ENCODE results near the gene SPNS3. TPM values are rescaled to one million over a fixed set of nuclear protein-coding genes. Genes with fewer than 3 reads are reported as not detected.
A peak's percentile ranks its signal among the peaks of the same experiment; 100 is the strongest.

The SPNS3 gene
- total RNA-seq, 4 donors from 2014 or later = not detected

DNA sequence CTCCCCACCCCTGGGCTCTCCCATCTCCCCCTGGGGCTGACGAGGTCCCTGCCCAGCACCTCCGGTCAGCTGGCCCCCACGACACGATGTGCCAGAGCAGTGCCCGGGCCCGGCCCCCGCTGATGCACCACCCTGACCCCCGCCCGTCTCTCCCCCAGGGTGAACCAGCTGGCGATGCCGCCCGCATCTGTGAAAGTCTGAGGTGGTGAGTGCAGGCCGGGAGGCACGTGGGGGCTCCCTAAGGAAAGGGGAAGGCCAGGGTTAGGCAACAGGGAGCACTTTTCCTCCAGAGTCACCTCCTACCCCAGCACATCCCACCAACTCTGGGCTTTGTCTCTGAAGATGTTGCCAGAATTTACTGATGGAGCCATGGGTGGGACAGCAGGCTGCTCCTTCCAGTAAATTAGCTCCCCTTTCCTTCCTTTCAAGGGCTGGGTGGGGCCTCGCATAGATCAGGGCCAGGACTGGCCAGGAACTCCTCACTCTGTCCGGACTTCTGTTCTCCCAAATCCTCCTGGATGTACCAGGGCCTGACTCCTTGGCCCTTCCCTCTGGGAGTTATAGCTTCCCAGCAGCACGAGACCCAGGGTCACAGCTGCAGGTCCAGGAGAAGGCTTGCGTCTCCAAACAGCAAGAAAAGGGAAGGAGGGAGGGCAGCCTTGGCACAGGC lies 103.1 kb downstream of the SPNS3 start:
- Histone ChIP-seq H3K27me3 (peaks cover 24% of the 10 kb centered on the region), H3K27ac (peak overlapping the region in 3 of 4 donors; percentile 71 to 80 (median 75)), H3K4me3 (peak overlapping the region in 1 of 2 donors; percentile 14), H3K4me1 (peaks cover 0 to 86% (median 36%) of the 10 kb centered on the region in 3 donors), H3K9me3 (no peaks in the 10 kb centered on the region), H3K36me3 (peaks cover 0 to 46% of the 10 kb centered on the region in 2 donors)
- WGBS, 2 donors (ENCODE audit: low coverage in 1 of 2) = 0% methylated on average over 1 of the region's 18 CpGs; no CpG with 5 or more reads in 1 of the 2 donors
- ATAC-seq = peak; percentile 64
- TF ChIP-seq POLR2A (IDR thresholded peaks at IDR 0.05) (no peak), EP300 (IDR thresholded peaks at IDR 0.05) (no peak), POLR2AphosphoS5 (IDR thresholded peaks at IDR 0.05) (no peak)
- TF ChIP-seq, protein P1, sequence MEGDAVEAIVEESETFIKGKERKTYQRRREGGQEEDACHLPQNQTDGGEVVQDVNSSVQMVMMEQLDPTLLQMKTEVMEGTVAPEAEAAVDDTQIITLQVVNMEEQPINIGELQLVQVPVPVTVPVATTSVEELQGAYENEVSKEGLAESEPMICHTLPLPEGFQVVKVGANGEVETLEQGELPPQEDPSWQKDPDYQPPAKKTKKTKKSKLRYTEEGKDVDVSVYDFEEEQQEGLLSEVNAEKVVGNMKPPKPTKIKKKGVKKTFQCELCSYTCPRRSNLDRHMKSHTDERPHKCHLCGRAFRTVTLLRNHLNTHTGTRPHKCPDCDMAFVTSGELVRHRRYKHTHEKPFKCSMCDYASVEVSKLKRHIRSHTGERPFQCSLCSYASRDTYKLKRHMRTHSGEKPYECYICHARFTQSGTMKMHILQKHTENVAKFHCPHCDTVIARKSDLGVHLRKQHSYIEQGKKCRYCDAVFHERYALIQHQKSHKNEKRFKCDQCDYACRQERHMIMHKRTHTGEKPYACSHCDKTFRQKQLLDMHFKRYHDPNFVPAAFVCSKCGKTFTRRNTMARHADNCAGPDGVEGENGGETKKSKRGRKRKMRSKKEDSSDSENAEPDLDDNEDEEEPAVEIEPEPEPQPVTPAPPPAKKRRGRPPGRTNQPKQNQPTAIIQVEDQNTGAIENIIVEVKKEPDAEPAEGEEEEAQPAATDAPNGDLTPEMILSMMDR (IDR thresholded peaks at IDR 0.05) = no peak

Other genes with a start within 250 kb of the SPNS3 start
- gene ANKFY1, start 170.0 kb upstream of the SPNS3 start, total RNA-seq = 10 to 100 TPM; 22.4 to 46.4 (median 40.2) TPM
- 10 to 100 TPM; 50.9 to 77.5 (median 67.9) TPM for gene UBE2G1, start 67.3 kb upstream of the SPNS3 start, total RNA-seq
- 10 to 100 TPM; 10.4 to 17.4 (median 16.4) TPM for gene SPNS2, start 64.9 kb downstream of the SPNS3 start, total RNA-seq
- gene MYBBP1A, start 121.4 kb downstream of the SPNS3 start, total RNA-seq = 10 to 100 TPM; 19.1 to 46.4 (median 40.9) TPM
- 1 to 10 TPM in 1 of 4 donors, under 1 TPM in 2, not detected in 1; 0.27 to 5.9 (median 0.47) TPM for gene GGT6, start 126.6 kb downstream of the SPNS3 start, total RNA-seq
- 1 to 10 TPM; 2.0 to 5.2 (median 3.7) TPM for gene SMTNL2, start 150.6 kb downstream of the SPNS3 start, total RNA-seq
- gene ALOX15, start 207.7 kb downstream of the SPNS3 start, total RNA-seq = under 1 TPM in 1 of 4 donors, not detected in 3; 0.12 TPM

Measured in gastroesophageal sphincter (tissue), 4 donors.